Measurements from ENCODE around the gene TPCN2.

DNA sequence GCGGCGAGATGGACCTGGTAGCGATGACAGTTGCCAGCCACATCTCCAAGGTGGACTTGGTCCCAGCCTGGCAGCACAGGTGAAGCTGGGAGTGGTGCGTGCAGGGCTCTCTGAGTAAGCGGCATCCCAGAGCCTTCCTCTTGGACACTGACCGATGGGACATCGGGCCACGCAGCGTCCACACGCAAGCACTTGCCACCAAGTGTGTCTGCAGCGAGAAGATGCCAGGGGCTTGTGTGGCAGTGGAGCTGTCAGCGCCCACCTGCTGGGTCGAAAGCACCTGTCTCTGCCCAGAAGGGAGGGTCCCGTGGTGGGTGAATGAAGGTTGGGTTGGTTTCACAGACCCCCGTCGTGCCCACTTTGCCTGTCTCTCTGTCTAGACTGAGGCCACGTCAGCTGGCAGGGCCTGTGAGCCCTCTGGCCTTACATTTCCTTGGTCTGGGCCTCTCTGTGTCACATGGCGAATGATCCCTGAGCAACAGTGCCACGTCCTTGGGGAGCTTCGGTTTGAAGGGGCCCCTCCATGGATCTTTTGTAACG lies 56.2 kb downstream of the TPCN2 start:
- TF ChIP-seq, protein P1, sequence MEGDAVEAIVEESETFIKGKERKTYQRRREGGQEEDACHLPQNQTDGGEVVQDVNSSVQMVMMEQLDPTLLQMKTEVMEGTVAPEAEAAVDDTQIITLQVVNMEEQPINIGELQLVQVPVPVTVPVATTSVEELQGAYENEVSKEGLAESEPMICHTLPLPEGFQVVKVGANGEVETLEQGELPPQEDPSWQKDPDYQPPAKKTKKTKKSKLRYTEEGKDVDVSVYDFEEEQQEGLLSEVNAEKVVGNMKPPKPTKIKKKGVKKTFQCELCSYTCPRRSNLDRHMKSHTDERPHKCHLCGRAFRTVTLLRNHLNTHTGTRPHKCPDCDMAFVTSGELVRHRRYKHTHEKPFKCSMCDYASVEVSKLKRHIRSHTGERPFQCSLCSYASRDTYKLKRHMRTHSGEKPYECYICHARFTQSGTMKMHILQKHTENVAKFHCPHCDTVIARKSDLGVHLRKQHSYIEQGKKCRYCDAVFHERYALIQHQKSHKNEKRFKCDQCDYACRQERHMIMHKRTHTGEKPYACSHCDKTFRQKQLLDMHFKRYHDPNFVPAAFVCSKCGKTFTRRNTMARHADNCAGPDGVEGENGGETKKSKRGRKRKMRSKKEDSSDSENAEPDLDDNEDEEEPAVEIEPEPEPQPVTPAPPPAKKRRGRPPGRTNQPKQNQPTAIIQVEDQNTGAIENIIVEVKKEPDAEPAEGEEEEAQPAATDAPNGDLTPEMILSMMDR (IDR thresholded peaks at IDR 0.05; ENCODE audit: insufficient read depth, low read depth, low read length), result no peak
- no peak for TF ChIP-seq EZH2 (IDR thresholded peaks at IDR 0.05; ENCODE audit: insufficient read depth, low read length)
